ENCODE data around the gene FAM180A. TPM values are rescaled to one million over a fixed set of nuclear protein-coding genes. Genes with fewer than 3 reads are reported as not detected.

FAM180A gene
- total and polyA plus RNA-seq, 2 of the 8 experiments (the other 6 are each of a cell fraction or from before 2014, with no cell fraction given), result not detected

GRCh38 chr7:135706038-135706742, 42.4 kb downstream of the FAM180A start:
- POLR2A ChIA-PET (ENCODE audit: partially characterized antibody), result interaction anchor here (0.8 kb wide), 1 partner anchor 113 kb away, joined by 3 read pairs; no protein-coding TSS in a partner anchor
- CTCF ChIA-PET (ENCODE audit: partially characterized antibody), result interaction anchor here (0.6 to 14.4 kb wide), 19 partner anchors 8 to 320 kb away, joined by 3 to 133 read pairs (median 8); no protein-coding TSS in a partner anchor

More at GRCh38 chr7:135706038-135706742, 42.4 kb downstream of the FAM180A start:
- Histone ChIP-seq H3K79me1 (ENCODE audit: low read depth, low read length) (0 out of 2 replicates have a peak, but pooled peaks cover 2% of the 10 kb centered on the region), H2BK20ac (ENCODE audit: low read length) (no peak overlapping the region), H3K27ac (ENCODE audit: low read depth, low read length) (no peak overlapping the region), H3K79me2 (ENCODE audit: control insufficient read depth in 1 of 2, insufficient read depth in 2 of 2, low read length in 2 of 2) (no peaks in the 10 kb centered on the region), H2AFZ (ENCODE audit: low read length) (no peak overlapping the region), H2BK15ac (ENCODE audit: low read length) (no peak overlapping the region), H3K23me2 (ENCODE audit: low read depth, low read length) (no peaks in the 10 kb centered on the region), H4K20me1 (replicated peaks in 1 of 2; ENCODE audit: control insufficient read depth in 1 of 2, insufficient read depth in 2 of 2, low read length in 2 of 2) (no peaks in the 10 kb centered on the region), H4K5ac (ENCODE audit: insufficient read length, low read depth, low read length) (no peak overlapping the region), H3K27me3 (replicated peaks in 1 of 4; ENCODE audit: control insufficient read depth in 3 of 4, extremely low read depth in 1 of 4, insufficient read depth in 3 of 4, low read length in 3 of 4) (no peaks in the 10 kb centered on the region), H2AK5ac (ENCODE audit: low read depth, low read length) (no peak overlapping the region), H3K4ac (replicated peaks; ENCODE audit: insufficient read length, low read depth, low read length) (no peak overlapping the region), H3K4me3 (ENCODE audit: extremely low read depth in 1 of 4, insufficient read depth in 2 of 4, low read depth in 3 of 4, low read length in 4 of 4) (no peak overlapping the region), H3K9ac (replicated peaks in 1 of 4; ENCODE audit: extremely low read depth in 1 of 4, low read depth in 3 of 4, low read length in 3 of 4) (no peak overlapping the region), H2BK12ac (ENCODE audit: low read depth, low read length) (no peak overlapping the region), H3K14ac (ENCODE audit: insufficient read length) (no peak overlapping the region), H3K4me2 (ENCODE audit: insufficient read depth in 1 of 2, low read depth in 2 of 2, low read length in 2 of 2) (no peak overlapping the region), H4K91ac (replicated peaks; ENCODE audit: insufficient read length, low read length) (no peak overlapping the region), H2BK5ac (ENCODE audit: low read depth, low read length) (no peak overlapping the region), H3K4me1 (replicated peaks in 1 of 4; ENCODE audit: control insufficient read depth in 3 of 4, insufficient read depth in 4 of 4, low read length in 3 of 4) (peaks cover 0 to under 1% (median 0%) of the 10 kb centered on the region in 4 experiments; a peak in 1 of 7 replicates), H3K36me3 (ENCODE audit: control insufficient read depth in 2 of 4, insufficient read depth in 4 of 4, low read length in 3 of 4) (no peaks in the 10 kb centered on the region), H3K56ac (replicated peaks; ENCODE audit: insufficient read length, low read depth, low read length) (no peak overlapping the region), H2BK120ac (replicated peaks; ENCODE audit: low read depth, low read length) (no peak overlapping the region), H4K8ac (ENCODE audit: extremely low read depth, insufficient read depth, low read length) (no peak overlapping the region), H3K18ac (ENCODE audit: extremely low read depth, low read length) (no peak overlapping the region), H3K9me3 (ENCODE audit: insufficient read depth in 2 of 2, low read depth in 1 of 2, low read length in 1 of 2) (no peaks in the 10 kb centered on the region), H3K23ac (ENCODE audit: insufficient read length) (no peak overlapping the region)
- no peak for TF ChIP-seq PHF8 (conservative IDR thresholded peaks at IDR 0.05; ENCODE audit: low read depth, low read length)
- TF ChIP-seq SUZ12 (IDR thresholded peaks at IDR 0.05; ENCODE audit: low read length), result no peak
- no peak for TF ChIP-seq TAF1 (IDR thresholded peaks at IDR 0.05; ENCODE audit: low read depth, low read length)
- TF ChIP-seq BCL11A (IDR thresholded peaks at IDR 0.05; ENCODE audit: low read depth in 2 of 2, low read length in 2 of 2), result no peak
- no peak for TF ChIP-seq GTF2F1 (IDR thresholded peaks at IDR 0.05; ENCODE audit: borderline replicate concordance, low read depth, low read length)
- TF ChIP-seq GABPA (IDR thresholded peaks at IDR 0.05; ENCODE audit: borderline replicate concordance, insufficient read depth, low read length), result no peak
- no peak for TF ChIP-seq BRCA1 (IDR thresholded peaks at IDR 0.05; ENCODE audit: low read depth, low read length)
- WGBS, 2 experiments (ENCODE audit: extremely low coverage in 1 of 2, insufficient coverage in 1 of 2, insufficient read length in 1 of 2, insufficient replicate concordance in 2 of 2, low coverage in 1 of 2, low lambda C conversion rate in 2 of 2, missing lambda C conversion rate in 1 of 2), result 85% methylated on average over 20 of the region's 20 CpGs; no CpG with 5 or more reads in 1 of the 2 experiments
- FAIRE-seq, result no peak
- no peak for DNase-seq (ENCODE audit: low read depth in 1 of 2, low spot score in 2 of 2)
